GM18520 (cell line): Measurements from ENCODE around the gene IL17RA.

Experiments used
- ATAC-seq: cut with Tn5 transposase; IDR thresholded peaks from one replicate; pipeline ENCODE4 v1.9.1; 2021; ENCODE audit not compliant: unreplicated experiment

IL17RA gene

DNA sequence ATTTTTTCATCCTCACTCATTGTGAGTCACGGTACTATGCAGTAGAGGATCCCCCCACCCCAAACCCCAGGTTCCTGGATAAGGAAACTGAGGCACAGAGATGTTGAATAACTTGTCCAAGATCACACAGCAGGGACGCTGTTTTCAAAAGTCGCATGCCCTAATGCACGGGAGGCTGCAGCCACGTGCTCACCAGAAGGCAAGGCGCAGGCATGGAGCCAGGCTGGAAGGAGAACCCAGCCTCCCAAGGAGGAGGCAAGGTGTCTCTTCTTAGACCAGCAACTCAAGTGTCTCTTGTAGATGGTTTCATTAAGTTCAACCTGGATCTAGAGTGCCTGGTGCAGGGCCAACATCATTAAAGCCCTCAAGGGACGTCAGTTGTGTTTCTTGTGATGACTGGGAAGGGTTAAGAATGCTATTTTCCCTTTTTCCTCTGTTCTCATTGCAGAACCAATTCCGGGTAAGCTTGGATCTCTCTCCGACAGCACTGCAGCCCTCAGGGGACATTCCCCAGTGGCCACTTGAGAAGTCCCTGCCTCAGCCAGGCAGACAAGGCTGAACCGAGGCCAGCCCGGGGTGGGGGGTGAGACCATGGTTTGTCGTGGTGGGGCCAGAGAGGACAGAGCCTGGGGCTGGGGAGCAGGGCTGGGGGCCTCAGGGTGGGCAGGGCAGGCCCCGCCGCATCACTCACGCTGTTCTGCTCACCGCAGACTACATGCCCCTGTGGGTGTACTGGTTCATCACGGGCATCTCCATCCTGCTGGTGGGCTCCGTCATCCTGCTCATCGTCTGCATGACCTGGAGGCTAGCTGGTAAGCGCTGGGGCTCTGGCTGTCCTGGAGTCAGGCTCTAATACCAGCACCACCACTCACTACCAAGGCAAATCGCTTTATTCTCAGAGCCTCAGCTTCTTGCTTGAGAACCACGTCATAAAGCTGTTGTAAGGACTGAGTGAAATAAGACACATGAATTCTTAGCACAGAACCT lies 20.6 kb downstream of the IL17RA start:
- no peak for ATAC-seq

DNA sequence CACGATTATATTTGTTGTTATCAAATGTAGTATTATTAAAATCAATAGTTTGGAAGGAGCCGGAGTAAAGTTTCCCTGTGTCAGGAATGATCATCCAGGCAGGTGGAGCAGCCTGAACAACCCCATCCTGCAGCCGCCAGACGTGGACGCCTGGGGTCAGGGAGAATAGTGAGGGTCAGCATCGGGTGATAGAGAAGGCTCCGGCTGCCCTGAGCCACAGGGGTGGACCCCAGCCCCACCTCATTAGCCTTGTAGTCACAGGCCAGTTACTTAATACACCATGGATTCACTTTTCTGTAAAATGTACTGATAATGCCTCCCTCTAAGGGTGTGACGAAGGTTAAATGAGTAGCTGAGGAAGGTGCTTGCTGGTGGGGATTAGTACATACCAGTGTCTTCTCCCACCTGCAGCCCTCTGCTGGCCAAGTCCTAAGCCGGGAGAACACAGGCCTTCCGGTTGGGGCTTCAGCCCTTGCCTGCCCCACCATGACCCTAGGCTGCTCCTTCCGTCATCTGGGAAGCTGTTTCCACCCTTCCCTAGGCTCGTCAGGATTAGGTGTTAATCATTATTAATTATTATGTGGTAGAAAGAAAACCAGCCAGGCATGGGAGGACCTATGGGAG lies 21.5 kb downstream of the IL17RA start:
- ATAC-seq = no peak

DNA sequence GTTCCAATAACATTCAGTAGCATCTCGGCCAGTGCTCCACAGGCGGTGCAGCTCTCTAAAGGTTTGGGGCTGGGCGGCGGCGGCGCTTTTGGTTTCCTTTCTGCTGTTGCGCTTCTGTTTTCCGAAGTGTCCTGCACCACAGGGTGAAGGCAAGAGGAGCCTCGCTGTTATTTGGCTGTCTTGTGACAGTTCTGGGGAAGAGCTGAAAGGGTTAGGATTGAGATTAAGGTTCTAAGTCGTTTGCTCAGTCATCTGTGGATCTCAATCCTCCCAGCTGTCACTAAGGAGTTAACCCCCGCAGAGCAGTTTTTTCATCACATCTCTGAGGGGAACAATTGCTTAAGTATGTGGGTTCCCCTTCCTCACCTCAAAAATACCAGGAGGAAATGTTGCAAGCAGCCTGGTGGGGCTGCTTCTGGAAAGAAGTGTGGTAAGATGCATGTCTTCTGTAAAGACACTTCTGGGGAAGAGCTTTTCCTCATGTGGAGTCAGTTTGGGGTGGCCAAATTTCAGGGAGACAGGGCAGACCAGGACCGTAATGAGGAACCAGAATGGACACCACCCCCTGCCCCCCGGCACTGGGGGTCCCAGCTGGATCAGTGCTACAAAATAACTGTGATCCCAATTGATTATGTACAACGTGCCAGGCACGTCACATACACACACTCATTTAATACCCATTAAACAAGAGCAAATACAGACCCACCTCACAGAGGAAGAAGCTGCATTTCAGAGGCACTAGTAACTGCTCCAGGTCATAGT lies 22.2 kb downstream of the IL17RA start:
- no peak for ATAC-seq

DNA sequence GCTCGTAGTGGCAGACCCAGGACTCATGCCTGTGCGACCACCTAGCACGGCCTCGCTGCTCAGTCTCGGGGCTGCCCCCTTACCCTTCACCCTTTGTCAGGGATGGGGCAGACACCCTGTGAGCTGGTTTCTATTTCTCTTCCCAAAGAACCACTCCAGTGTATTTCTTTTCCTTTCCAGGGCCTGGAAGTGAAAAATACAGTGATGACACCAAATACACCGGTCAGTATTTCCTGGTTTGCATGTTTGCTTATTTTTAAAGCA lies 22.7 kb downstream of the IL17RA start:
- ATAC-seq = no peak

DNA sequence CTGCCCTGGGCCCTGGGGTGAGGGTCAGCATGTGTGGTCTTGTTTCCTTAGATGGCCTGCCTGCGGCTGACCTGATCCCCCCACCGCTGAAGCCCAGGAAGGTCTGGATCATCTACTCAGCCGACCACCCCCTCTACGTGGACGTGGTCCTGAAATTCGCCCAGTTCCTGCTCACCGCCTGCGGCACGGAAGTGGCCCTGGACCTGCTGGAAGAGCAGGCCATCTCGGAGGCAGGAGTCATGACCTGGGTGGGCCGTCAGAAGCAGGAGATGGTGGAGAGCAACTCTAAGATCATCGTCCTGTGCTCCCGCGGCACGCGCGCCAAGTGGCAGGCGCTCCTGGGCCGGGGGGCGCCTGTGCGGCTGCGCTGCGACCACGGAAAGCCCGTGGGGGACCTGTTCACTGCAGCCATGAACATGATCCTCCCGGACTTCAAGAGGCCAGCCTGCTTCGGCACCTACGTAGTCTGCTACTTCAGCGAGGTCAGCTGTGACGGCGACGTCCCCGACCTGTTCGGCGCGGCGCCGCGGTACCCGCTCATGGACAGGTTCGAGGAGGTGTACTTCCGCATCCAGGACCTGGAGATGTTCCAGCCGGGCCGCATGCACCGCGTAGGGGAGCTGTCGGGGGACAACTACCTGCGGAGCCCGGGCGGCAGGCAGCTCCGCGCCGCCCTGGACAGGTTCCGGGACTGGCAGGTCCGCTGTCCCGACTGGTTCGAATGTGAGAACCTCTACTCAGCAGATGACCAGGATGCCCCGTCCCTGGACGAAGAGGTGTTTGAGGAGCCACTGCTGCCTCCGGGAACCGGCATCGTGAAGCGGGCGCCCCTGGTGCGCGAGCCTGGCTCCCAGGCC lies 23.7 kb downstream of the IL17RA start:
- ATAC-seq = no peak

DNA sequence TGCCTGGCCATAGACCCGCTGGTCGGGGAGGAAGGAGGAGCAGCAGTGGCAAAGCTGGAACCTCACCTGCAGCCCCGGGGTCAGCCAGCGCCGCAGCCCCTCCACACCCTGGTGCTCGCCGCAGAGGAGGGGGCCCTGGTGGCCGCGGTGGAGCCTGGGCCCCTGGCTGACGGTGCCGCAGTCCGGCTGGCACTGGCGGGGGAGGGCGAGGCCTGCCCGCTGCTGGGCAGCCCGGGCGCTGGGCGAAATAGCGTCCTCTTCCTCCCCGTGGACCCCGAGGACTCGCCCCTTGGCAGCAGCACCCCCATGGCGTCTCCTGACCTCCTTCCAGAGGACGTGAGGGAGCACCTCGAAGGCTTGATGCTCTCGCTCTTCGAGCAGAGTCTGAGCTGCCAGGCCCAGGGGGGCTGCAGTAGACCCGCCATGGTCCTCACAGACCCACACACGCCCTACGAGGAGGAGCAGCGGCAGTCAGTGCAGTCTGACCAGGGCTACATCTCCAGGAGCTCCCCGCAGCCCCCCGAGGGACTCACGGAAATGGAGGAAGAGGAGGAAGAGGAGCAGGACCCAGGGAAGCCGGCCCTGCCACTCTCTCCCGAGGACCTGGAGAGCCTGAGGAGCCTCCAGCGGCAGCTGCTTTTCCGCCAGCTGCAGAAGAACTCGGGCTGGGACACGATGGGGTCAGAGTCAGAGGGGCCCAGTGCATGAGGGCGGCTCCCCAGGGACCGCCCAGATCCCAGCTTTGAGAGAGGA lies 24.5 kb downstream of the IL17RA start:
- ATAC-seq = no peak

DNA sequence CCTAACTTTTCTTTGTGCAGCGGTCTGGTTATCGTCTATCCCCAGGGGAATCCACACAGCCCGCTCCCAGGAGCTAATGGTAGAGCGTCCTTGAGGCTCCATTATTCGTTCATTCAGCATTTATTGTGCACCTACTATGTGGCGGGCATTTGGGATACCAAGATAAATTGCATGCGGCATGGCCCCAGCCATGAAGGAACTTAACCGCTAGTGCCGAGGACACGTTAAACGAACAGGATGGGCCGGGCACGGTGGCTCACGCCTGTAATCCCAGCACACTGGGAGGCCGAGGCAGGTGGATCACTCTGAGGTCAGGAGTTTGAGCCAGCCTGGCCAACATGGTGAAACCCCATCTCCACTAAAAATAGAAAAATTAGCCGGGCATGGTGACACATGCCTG lies 25.2 kb downstream of the IL17RA start:
- ATAC-seq = no peak

DNA sequence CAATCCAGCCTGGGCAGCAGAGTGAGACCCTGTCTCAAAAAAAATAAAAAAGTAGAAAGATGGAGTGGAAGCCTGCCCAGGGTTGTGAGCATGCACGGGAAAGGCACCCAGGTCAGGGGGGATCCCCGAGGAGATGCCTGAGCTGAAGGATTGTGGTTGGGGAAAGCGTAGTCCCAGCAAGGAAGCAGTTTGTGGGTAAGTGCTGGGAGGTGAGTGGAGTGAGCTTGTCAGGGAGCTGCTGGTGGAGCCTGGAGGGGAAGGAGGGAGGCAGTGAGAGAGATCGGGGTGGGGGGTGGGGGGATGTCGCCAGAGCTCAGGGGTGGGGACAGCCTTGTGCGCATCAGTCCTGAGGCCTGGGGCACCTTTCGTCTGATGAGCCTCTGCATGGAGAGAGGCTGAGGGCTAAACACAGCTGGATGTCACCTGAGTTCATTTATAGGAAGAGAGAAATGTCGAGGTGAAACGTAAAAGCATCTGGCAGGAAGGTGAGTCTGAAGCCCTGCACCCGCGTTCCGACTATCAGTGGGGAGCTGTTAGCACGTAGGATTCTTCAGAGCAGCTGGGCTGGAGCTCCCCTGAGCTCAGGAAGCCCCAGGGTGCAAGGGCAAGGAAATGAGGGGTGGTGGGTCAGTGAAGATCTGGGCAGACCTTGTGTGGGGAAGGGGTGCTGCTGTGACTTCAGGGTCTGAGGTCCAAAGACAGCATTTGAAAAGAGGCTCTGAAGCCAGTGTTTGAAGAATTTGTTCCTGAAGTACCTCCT lies 26.2 kb downstream of the IL17RA start:
- no peak for ATAC-seq

DNA sequence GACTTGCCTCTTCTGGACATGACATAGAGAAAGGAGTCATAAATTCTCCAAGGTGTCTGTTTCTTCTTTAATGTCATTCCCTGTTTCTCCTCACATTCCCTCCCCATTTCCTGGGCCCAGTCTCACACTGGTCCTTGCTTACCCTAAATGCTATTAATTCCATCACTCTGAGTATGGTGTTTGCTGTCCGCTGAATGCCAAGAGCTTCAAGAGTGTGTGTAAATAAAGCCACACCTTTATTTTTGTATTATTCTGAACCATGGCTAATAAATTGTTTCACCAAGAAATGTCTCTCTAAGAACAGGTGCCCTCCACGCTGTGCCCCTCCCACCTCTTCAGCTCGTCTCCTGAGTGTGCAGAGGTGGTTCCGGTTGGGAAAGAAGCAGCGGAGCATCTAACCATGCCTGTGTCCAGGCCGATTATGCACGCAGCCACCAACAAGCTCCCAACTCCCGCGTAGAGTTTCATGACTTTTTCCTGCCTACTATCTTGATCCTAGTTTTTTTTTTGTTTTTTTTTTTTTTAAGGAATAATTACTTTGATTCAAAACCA lies 27.8 kb downstream of the IL17RA start:
- ATAC-seq = no peak

DNA sequence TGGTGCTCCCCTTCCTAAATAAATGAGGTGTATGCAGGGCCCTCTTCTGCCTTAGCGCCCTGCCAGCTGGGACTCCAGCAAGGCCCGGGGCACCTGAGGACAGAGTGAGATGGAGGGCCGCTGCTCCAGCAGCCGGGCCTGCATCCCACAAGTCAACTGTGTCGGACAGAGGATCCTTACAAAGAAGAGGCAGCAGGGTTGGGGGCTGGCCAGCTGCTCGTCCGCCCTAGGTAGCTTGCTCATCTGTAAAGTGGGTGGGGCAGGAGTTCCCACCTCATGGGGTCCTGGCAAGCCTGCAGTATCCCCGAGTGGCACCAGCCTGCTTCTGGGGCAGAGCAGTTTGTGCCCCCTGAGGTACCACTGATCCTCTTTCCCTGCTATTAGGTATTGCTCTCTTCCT lies 28.8 kb downstream of the IL17RA start:
- ATAC-seq = no peak

DNA sequence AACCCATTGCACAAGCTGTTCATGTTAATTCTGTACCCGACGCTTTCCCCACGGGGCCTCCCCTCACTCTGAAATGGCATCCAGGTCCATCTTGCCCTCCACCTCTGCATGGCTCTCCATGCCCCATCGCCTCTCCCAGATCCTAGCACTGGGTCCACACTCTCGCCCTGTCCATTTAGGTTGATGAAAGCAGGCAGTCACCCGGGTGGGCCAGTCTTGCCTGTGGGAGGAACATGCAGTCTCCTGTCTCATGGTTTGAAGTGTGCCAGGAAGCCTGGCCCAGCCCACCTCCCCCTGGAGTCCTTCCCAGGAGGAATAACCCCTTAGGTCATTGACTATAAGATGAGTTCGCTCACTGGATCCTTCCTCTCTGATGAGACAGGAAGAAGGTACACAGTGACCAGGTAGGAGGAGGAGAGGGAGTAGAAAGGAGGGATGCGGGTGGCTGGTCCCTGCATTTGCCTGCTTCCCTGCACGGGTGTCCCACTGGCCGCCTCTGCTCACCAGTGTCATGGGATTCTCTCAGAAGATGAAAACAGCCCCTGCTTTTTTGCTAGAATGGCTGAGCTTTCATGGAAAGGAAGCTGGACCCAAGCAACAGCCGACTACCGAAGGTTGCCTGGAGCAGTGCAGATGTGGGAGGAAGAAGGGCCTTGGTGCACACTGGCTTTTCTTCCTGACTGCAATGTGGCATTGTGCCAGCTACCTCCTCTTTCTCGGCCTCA lies 29.5 kb downstream of the IL17RA start:
- ATAC-seq = no peak

DNA sequence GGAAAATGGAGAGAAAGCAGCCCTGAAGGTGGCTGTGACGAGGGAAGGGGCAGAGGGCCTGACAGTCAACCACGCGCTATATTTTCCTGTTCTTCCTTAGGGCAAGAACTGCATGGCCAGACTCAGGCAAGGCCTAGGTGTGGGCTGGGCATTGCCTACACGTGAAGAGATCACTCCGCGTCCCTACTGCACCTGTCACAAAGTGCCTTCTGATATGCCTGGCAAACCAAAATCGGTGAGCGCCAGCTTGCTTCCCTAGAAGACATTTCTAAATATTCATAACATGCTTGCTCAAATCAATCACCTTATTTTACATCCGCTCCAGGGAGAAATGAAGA lies 30.1 kb downstream of the IL17RA start:
- no peak for ATAC-seq

DNA sequence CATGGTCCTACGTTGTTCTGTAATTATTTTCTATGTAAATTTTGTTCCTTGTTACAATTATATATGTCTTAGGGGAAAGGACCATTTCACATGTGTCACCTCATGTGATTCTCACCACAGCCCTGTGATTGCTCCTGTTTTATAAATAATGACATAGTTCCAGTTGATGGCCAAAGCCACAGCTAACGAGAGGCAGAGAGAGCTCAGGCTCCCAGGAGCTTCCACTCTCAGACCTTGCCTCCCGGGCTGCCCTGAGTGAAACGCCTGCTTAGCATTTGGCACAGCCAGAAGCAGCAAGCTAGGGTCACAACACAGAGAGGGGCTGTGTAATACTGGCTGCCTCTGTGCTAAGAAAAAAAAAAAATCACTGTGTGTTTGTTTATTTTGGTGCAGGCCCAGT lies 30.4 kb downstream of the IL17RA start:
- no peak for ATAC-seq

DNA sequence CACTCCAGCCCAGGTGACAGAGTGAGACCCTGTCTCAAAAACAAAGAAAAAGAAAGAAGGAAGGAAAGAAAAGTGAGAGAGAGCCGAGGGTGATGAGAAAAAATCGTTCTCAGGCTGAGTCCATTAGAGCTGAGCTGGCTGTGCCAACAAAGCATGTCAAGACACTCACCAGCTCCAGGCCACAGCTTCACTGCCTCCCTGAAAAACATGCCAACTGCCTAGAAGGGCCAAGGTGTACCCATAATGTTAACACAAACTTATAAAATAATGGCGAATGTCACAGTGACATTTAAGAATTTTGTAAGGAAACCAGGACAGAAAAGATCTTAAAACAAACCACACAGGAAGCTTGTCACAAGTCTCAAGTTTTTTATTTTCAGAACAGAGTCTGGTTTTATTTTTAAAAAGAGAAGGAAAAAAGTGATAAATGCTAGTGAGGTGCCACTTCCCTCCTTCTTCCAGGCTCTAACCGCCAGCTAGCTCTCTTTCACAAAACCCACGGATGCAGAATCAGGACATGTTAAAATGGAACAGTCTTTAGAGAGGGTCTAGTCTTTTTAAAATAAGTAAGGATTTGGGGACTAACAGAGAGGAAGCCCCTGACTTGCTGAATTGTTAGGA lies 31.3 kb downstream of the IL17RA start:
- no peak for ATAC-seq

DNA sequence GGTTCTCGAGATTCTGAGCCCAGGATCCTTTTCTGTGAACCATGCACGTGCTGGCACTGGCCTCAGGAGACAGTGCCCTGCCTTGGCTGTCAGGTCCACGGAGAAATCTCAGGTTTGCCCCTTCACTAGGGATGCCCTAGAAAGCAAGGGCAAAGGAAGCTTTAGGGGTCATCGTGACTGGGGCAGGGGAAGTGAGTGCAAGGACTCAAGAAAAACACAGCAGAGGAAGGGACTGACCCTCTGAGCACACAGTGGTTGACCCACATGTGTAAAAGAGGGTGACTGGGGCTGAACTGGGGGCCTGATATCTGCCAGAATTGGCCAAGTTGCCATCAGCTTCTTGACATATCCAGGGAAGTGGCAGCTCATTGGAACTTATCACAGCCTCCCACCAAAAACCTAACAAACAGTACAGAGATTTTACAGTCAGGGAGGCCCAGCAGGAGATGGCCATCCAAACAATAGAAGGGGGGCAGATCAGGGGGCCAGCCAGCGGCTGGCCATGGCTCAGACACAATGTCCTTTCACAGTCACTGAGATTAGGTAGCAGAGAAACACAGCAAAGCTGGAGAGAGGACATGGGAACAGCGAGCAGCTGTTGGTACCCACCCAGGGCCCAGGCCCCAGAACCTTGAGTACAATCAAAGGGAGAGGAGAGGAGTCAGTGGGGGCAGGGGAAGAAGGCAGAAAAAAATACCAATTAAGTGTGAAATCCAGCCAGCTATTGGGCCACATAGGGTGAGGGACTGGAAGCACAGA lies 32.0 kb downstream of the IL17RA start:
- no peak for ATAC-seq

DNA sequence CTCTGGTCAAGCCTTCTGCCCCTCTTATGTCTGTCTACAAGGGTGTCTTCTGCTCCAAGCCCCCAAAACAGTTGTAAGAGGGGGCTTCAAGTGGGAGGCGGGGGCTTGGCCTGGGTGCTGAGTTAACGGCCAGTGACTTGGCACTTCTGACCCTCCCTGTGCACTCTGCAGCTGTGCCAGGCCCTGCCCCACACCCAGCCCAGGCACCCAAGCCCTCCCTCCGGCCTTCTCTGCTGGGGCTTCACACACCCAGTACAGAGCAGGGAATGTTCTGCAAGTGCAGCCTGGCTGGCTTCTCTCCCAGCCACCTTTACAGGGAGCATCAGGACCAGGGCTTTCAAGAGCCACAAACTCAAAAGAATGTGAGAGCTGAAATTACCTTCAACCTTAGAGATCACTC lies 32.6 kb downstream of the IL17RA start:
- no peak for ATAC-seq

DNA sequence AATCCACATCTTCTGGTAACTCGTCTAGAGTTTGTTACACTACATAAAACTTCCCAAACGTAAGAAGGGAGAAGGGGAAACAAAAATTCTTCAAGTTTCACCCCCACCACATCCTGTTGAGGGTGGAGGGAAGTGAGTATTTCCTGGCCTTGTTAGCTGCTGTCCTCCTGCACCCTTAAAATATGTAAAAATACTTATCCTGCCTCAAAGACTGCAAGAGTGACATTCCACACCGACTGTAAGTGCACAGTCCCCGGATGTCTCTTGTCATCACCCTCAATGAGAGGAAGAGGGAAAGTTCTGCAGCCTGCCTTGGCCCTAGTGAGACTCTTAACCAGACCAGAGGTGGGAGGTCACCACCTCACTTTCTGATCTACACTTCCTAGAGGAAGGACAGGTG lies 33.1 kb downstream of the IL17RA start:
- no peak for ATAC-seq

DNA sequence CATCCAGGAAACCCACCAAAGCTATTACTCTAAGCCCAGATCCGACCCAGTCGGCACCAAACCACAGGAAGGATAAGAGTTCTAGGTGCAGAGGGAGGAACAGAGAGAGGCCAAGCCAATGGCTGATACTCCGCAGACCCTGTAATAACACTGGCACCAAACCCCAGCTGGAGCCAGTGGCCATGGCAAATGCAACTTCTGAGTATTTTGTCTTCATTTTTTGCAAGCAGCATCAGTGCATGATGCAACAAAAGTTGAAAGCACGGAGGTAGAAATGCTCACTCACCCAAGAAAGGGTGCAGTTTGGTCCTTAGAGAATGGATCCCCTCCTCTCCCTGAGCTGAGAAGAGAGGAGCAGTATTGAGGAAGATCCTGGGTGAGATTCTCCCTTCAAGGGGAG lies 33.5 kb downstream of the IL17RA start:
- ATAC-seq = no peak
